Effector memory CD4-positive, alpha-beta T cell (primary cell): Measurements from ENCODE around the gene SENP8.
"Not testable (repeated sequence)": the region's sequence is repeated elsewhere in the genome, so short reads cannot be mapped to it uniquely, and the experiment has no call there.

Source experiments
- DNase-seq, 3 donors: peaks; one replicate each; pipeline ENCODE4 v3.0.0-alpha.2; 2020
- H3K27ac ChIP-seq: 2 replicates; pipeline ENCODE4 v1.7.0; 2013; ENCODE audit warnings: mild to moderate bottlenecking, low read length, moderate library complexity; ENCODE audit not compliant: insufficient read depth, poor library complexity, severe bottlenecking
- H3K27me3 ChIP-seq: replicated peaks from 2 replicates; pipeline ENCODE4 v1.7.0; 2013; ENCODE audit warnings: mild to moderate bottlenecking, low read length; ENCODE audit not compliant: insufficient read depth, control insufficient read depth, poor library complexity, severe bottlenecking
- H3K36me3 ChIP-seq: 2 replicates; pipeline ENCODE4 v1.7.0; 2013; ENCODE audit warnings: mild to moderate bottlenecking, low read length, moderate library complexity; ENCODE audit not compliant: control insufficient read depth, insufficient read depth
- H3K4me1 ChIP-seq: 2 replicates; pipeline ENCODE4 v1.7.0; 2013; ENCODE audit warnings: low read length, mild to moderate bottlenecking; ENCODE audit not compliant: control insufficient read depth, insufficient read depth, poor library complexity, severe bottlenecking
- H3K4me3 ChIP-seq: 2 replicates; pipeline ENCODE4 v1.7.0; 2013; ENCODE audit warnings: low read length, low read depth, mild to moderate bottlenecking; ENCODE audit not compliant: insufficient read depth, poor library complexity, severe bottlenecking
- H3K9me3 ChIP-seq: 2 replicates; pipeline ENCODE4 v1.7.0; 2013; ENCODE audit warnings: mild to moderate bottlenecking, low read length, moderate library complexity; ENCODE audit not compliant: control insufficient read depth

The SENP8 gene

DNA sequence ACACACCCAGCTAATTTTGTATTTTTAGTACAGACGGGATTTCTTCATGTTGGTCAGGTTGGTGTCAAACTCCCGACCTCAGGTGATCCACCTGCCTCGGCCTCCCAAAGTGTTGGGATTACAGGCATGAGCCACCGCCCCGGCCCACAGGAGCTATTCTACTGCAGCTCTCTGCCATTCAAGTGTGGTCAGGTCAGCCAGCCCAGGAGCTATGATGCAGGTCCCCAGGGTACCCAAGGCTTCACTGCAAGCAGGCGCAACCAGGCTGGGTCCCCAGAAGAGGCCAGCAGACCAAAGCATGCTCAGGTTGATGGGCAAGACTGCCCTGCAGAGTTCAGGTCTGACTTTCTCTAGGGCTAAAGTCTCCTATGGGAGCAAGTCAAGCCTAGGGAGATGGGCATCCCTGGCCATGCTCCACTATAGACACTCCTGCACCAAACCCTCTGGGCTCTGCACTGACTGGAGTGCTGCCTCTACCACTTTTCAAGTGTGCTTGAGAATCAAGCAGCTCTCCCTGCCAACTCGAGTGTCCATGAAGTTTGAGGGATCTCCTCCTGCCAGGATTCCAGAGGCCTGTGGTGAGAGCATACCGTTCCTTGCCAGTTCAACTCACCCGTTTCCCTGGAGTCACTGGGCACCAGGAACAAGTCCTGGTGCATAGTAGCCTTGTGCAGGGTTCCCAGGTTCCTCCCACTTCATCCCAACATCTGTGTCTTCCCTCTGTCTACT lies 31.1 kb upstream of the SENP8 start:
- Histone ChIP-seq H3K36me3 (no peaks in the 10 kb centered on the region), H3K9me3 (no peaks in the 10 kb centered on the region), H3K27me3 (no peaks in the 10 kb centered on the region), H3K4me3 (no peak overlapping the region), H3K4me1 (no peaks in the 10 kb centered on the region), H3K27ac (no peak overlapping the region)
- no peak for DNase-seq

DNA sequence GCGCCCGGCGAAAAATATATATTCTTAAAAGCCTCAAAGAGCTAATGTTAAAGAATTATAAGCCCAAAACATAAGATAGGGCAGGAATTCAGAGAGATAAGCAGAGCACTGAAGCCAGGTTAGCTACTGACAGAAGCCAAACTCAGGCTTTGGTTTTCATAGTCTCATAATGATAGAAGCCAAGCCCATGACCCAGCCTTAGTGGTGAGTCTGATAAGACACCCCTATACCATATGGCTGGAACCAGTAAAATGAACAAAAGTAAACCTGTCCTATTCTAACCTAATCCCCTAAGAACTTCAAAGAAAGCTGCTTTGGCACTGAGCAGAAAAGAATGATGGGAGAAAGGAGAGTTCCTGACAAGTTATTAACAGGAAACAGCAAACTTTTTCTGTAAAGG lies 26.2 kb upstream of the SENP8 start:
- no peak for DNase-seq
- Histone ChIP-seq H3K27me3 (no peaks in the 10 kb centered on the region), H3K4me3 (no peak overlapping the region), H3K9me3 (no peaks in the 10 kb centered on the region), H3K27ac (no peak overlapping the region), H3K4me1 (no peaks in the 10 kb centered on the region), H3K36me3 (no peaks in the 10 kb centered on the region)

DNA sequence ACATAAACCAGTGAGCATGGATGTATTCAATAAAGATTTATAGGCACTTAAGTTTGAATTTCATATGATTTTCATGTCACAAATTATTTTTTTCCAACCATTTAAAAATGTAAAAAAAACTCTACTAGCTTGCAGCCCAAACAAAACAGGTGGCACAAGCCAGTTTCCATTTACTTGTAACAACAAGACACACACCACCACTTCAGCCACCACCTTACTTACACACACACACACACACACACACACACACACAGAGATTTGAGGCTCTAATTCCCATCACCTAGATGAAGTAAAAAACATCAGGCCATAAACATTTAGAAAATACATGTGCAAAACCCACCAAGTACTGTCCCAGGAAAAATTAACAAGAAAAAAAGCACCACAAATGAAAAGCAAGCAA lies 25.5 kb upstream of the SENP8 start:
- no peak for DNase-seq
- Histone ChIP-seq H3K27me3 (no peaks in the 10 kb centered on the region), H3K27ac (no peak overlapping the region), H3K4me3 (no peak overlapping the region), H3K9me3 (no peaks in the 10 kb centered on the region), H3K4me1 (no peaks in the 10 kb centered on the region), H3K36me3 (no peaks in the 10 kb centered on the region)

DNA sequence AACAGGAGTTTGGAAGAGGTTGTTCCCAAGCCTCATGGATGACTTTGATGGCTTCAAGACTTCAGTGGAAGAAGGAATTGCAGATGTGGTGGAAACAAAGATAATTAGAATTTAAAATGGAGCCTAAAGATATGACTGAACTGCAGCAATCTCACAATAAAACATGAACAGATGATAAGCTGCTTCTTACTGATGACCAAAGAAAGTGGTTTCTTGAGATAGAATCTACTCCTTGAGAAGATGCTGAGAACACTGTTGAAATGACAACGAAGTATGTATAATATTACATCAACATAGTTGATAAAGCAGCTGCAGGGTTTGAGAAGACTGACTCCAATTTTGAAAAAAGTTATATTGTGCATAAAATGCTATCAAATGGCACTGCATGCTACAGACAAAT lies 21.4 kb upstream of the SENP8 start:
- no peak overlapping the region for H3K27ac ChIP-seq
- H3K27me3 ChIP-seq = no peaks in the 10 kb centered on the region
- no peak for DNase-seq
- H3K4me3 ChIP-seq = no peak overlapping the region
- no peaks in the 10 kb centered on the region for H3K4me1 ChIP-seq
- no peaks in the 10 kb centered on the region for H3K9me3 ChIP-seq
- no peaks in the 10 kb centered on the region for H3K36me3 ChIP-seq

DNA sequence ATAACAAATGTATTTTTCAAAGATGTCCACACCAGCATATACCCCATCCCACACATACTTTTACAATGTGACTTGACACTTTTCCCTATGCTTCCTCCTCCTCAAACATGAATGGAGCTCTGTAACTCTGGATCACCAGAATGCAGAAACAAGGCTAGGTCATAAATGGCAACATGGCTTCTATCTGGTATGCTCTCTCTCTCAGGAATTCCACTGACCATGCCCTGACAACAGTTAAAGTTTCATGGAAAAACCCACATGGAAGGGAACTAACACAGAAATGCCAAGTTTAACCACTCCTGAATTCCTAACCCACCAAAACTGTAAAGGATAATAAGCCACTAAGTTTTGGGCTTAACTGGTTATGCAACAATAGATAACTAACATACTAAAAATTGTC lies 20.2 kb upstream of the SENP8 start:
- no peak overlapping the region for H3K27ac ChIP-seq
- DNase-seq = no peak
- H3K9me3 ChIP-seq = no peaks in the 10 kb centered on the region
- no peaks in the 10 kb centered on the region for H3K27me3 ChIP-seq
- no peaks in the 10 kb centered on the region for H3K4me1 ChIP-seq
- H3K36me3 ChIP-seq = no peaks in the 10 kb centered on the region
- H3K4me3 ChIP-seq = no peak overlapping the region

DNA sequence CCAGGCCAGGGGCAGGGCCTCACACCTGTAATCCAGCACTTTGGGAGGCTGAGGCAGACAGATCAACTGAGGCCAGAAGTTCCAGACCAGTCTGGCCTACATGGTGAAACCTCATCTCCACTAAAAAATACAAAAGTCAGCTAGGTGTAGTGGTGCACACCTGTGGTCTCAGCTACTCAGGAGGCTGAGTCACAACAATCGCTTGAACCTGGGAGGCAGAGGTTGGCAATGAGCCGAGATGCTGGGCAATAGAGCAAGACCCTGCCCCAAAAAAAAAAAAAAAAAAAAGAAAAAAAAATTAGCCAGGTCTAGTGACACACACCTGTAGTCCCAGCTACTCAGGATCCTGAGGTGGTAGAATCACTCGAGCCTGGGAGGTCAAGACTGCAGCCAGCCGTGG lies 19.0 kb upstream of the SENP8 start:
- no peak for DNase-seq
- Histone ChIP-seq H3K27ac (no peak overlapping the region), H3K9me3 (no peaks in the 10 kb centered on the region), H3K4me1 (no peaks in the 10 kb centered on the region), H3K36me3 (no peaks in the 10 kb centered on the region), H3K27me3 (no peaks in the 10 kb centered on the region), H3K4me3 (no peak overlapping the region)

DNA sequence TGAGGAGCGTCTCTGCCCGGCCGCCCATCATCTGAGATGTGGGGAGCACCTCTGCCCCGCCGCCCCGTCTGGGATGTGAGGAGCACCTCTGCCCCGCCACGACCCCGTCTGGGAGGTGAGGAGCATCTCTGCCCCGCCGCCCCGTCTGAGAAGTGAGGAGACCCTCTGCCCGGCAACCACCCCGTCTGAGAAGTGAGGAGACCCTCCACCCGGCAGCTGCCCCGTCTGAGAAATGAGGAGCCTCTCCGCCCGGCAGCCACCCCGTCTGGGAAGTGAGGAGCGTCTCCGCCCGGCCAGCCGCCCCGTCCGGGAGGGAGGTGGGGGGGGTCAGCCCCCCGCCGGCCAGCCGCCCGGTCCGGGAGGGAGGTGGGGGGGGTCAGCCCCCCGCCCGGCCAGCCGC lies 17.7 kb upstream of the SENP8 start:
- not testable (repeated sequence) for H3K4me3 ChIP-seq, H3K27me3 ChIP-seq, H3K9me3 ChIP-seq, H3K36me3 ChIP-seq, H3K4me1 ChIP-seq, H3K27ac ChIP-seq, DNase-seq

DNA sequence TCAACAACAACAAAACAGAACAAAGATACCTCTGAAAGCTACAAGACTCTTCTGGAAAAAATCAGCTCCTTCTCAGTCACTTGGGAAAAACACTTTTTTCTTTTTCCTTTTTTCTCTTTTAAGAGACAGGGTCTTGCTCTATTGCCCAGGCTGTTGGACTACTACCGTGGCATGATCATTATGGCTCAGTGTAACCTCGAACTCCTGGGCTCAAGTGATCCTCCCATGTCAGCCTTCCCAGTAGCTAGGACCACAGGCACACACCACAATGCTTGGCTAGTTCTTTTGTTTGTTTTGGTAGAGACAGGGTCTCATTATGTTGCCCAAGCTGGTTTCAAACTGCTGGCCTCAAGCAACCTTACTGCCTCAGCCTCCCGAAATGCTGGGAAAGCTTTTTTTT lies 13.1 kb upstream of the SENP8 start:
- no peaks in the 10 kb centered on the region for H3K9me3 ChIP-seq
- no peak overlapping the region for H3K4me3 ChIP-seq
- H3K4me1 ChIP-seq = no peaks in the 10 kb centered on the region
- no peaks in the 10 kb centered on the region for H3K36me3 ChIP-seq
- no peak overlapping the region for H3K27ac ChIP-seq
- DNase-seq = no peak
- H3K27me3 ChIP-seq = no peaks in the 10 kb centered on the region

DNA sequence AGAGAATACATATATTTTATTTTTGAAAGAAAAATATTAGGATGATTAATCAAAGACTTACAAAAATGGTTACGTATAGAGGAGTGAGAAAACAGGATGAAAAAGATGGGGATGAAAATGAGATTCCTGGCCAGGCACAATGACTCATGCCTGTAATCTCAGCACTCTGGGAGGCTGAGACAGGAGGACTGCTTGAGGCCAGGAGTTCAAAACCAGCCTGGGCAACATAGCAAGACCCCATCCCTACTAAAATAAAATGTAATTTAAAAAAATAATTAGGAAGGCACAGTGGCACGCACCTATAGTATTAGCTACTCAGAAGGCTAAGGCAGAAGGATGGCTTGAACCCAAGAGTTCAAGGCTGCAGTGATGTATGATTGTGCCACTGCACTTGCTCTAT lies 12.1 kb upstream of the SENP8 start:
- Histone ChIP-seq H3K36me3 (no peaks in the 10 kb centered on the region), H3K9me3 (no peaks in the 10 kb centered on the region), H3K27ac (no peak overlapping the region), H3K27me3 (no peaks in the 10 kb centered on the region), H3K4me1 (no peaks in the 10 kb centered on the region), H3K4me3 (no peak overlapping the region)
- no peak for DNase-seq

DNA sequence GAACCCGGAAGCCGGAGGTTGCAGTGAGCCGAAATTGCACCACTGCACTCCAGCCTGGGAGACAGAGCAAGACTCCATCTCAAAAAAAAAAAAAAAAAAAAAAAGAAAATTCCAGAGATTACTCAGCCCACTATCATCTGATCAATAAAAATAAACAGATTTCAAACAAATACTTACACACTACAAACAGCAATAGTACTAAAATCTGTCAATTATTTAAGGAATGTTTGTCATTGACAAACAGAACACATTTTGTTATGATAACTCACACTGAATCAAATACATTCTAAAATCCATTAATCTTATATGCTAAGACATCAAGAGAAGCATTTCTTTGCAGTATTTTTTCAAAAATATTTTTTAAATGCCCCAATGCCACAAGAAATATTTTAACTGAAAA lies 7.8 kb upstream of the SENP8 start:
- Histone ChIP-seq H3K4me1 (no peaks in the 10 kb centered on the region), H3K36me3 (no peaks in the 10 kb centered on the region), H3K9me3 (no peaks in the 10 kb centered on the region), H3K27me3 (no peaks in the 10 kb centered on the region), H3K27ac (no peak overlapping the region), H3K4me3 (no peak overlapping the region)
- no peak for DNase-seq
